Measurements from ENCODE around the gene RTKN2. TPM values are rescaled to one million over a fixed set of nuclear protein-coding genes. Genes with fewer than 3 reads are reported as not detected.

The RTKN2 gene
- total and polyA plus RNA-seq, 2 of the 4 experiments (the other 2 are of a cell fraction) = 0.75 to 0.90 TPM

- in situ Hi-C loops (cut with MboI; ENCODE audit: low sequenced_read_pairs) (loop anchor here (10.0 to 25.0 kb wide), 3 partner anchors 333 to 1425 kb away; partner anchors contain the start of genes ARID5B and RHOBTB1), intact Hi-C loops (cut with micrococcal nuclease) (no loop called here), dilution Hi-C loops (cut with HindIII; ENCODE audit: low sequenced_read_pairs, unreplicated experiment) (no loop called here)
- H3K27ac ChIP-seq (ENCODE audit: insufficient read depth, low read length) = peak overlapping the region; percentile 77; the same call in 1 of the 2 replicates
- no peak overlapping the region for H2BK15ac ChIP-seq (ENCODE audit: low read depth, low read length)
- peak overlapping the region; percentile 98 for H3K18ac ChIP-seq (ENCODE audit: low read depth, low read length)
- TF ChIP-seq POLR2A (IDR thresholded peaks at IDR 0.05; ENCODE audit: low read depth, low read length) = no peak
- TF ChIP-seq CHD1 (IDR thresholded peaks at IDR 0.05; ENCODE audit: low read depth, low read length) = no peak
- no peak for TF ChIP-seq FOS (IDR thresholded peaks at IDR 0.05; ENCODE audit: low read depth, low read length)
- H2AFZ ChIP-seq (replicated peaks; ENCODE audit: low read length, poor library complexity) = no peak overlapping the region
- ChIA-PET CTCF (interaction anchor here (0.5 kb wide), 1 partner anchor 48 kb away, joined by 8 read pairs; no protein-coding TSS in a partner anchor), POLR2A (ENCODE audit: unreplicated experiment) (interaction anchor here (0.7 kb wide), 1 partner anchor 334 kb away, joined by 12 read pairs; no protein-coding TSS in a partner anchor)
- peak overlapping the region; percentile 10; the same call in 1 of the 2 replicates for H3K56ac ChIP-seq (ENCODE audit: extremely low read depth, insufficient read depth, low read length)
- peak overlapping the region; percentile 22 to 90; a peak in 3 of 4 replicates for H4K8ac ChIP-seq (ENCODE audit: low read depth in 2 of 2, low read length in 2 of 2)
- peak overlapping the region; percentile 97 for H2BK5ac ChIP-seq (ENCODE audit: low read depth, low read length, poor library complexity, severe bottlenecking)
- H3K9me1 ChIP-seq (ENCODE audit: insufficient read depth, low read length) = 0 out of 2 replicates have a peak, but pooled peaks cover under 1% of the 10 kb centered on the region
- DNase-seq (no peak), ATAC-seq (ENCODE audit: low read depth) (no peak)
- no peaks in the 10 kb centered on the region for H3K9me3 ChIP-seq (ENCODE audit: control insufficient read depth, insufficient read depth, low read length)
- H2AK9ac ChIP-seq (replicated peaks; ENCODE audit: low read depth, low read length, poor library complexity) = no peak overlapping the region
- peaks cover 16% of the 10 kb centered on the region for H3K4me1 ChIP-seq (ENCODE audit: control insufficient read depth, insufficient read depth, low read length)
- peak overlapping the region; percentile 3; the same call in 1 of the 2 replicates for H3K14ac ChIP-seq (replicated peaks; ENCODE audit: low read depth, low read length)
- H4K5ac ChIP-seq (ENCODE audit: low read depth, low read length) = peak overlapping the region; percentile 95
- no peaks in the 10 kb centered on the region for H3K27me3 ChIP-seq (ENCODE audit: control insufficient read depth, insufficient read depth, low read length)
- no CpG with 5 or more reads among the region's 2 CpGs for WGBS, 2 experiments (ENCODE audit: extremely low coverage in 2 of 2, insufficient read length in 1 of 2)
- peak overlapping the region; percentile 90 for H2BK20ac ChIP-seq (ENCODE audit: low read depth, low read length)
- no peak overlapping the region for H3K4me3 ChIP-seq (ENCODE audit: insufficient read depth, low read depth, low read length)
- H3K4ac ChIP-seq (ENCODE audit: low read depth, low read length) = peak overlapping the region; percentile 71; the same call in 1 of the 2 replicates
- H2BK120ac ChIP-seq (ENCODE audit: low read depth, low read length) = peak overlapping the region; percentile 84
- H4K20me1 ChIP-seq (ENCODE audit: insufficient read depth, low read length) = no peaks in the 10 kb centered on the region
- H3K9ac ChIP-seq (ENCODE audit: low read depth, low read length) = no peak overlapping the region; the same call in 1 of the 2 replicates
- H2AK5ac ChIP-seq (ENCODE audit: low read depth, low read length) = peak overlapping the region; percentile 56; the same call in 1 of the 2 replicates
- no TSS peak for BruUV-seq (replicated peaks)
- no peak overlapping the region; the same call in 1 of the 2 replicates for H3K4me2 ChIP-seq (ENCODE audit: low read depth, low read length)
- H4K91ac ChIP-seq (ENCODE audit: insufficient read depth, low read depth, low read length) = peak overlapping the region; percentile 37; the same call in 1 of the 2 replicates
- peaks cover 0 to 5% of the 10 kb centered on the region in 2 experiments; a peak in 1 of 4 replicates for H3K79me1 ChIP-seq (ENCODE audit: low read depth in 1 of 2, low read length in 2 of 2)
- H3K23ac ChIP-seq (ENCODE audit: low read depth, low read length) = peak overlapping the region; percentile 38; the same call in 1 of the 2 replicates
- H3K36me3 ChIP-seq (ENCODE audit: control insufficient read depth, insufficient read depth, low read length) = no peaks in the 10 kb centered on the region
Measured at GRCh38 chr10:62237506-62237905, 31.1 kb downstream of the RTKN2 start.

Data from IMR-90 (cell line).